Thymus (tissue), 11 donors: Measurements from ENCODE around the gene EEF1A1. TPM values are rescaled to one million over a fixed set of nuclear protein-coding genes. Genes with fewer than 3 reads are reported as not detected.
"Not testable (repeated sequence)": the region's sequence is repeated elsewhere in the genome, so short reads cannot be mapped to it uniquely, and the experiment has no call there.

ENCODE experiments used
- DNase-seq, 9 donors: peaks; one replicate each; pipeline ENCODE4 v3.0.0-alpha.2; 2013; ENCODE audit warnings: low spot score in 9 of 9, low read depth in 6 of 9, missing footprints in 1 of 9
- H3K27ac ChIP-seq, 2 donors: one replicate each; pipeline ENCODE4 v1.5.1; 2013; ENCODE audit warnings: control low read depth in 1 of 2, low read depth in 1 of 2, low read length in 1 of 2, mild to moderate bottlenecking in 1 of 2, moderate library complexity in 1 of 2
- H3K27me3 ChIP-seq, 2 donors: one replicate each; pipeline ENCODE4 v1.5.1; 2013; ENCODE audit warnings: low read length in 1 of 2; ENCODE audit not compliant: control insufficient read depth in 2 of 2, insufficient read depth in 1 of 2
- H3K36me3 ChIP-seq, 2 donors: one replicate each; pipeline ENCODE4 v1.5.1; 2013; ENCODE audit warnings: low read length in 1 of 2, mild to moderate bottlenecking in 1 of 2, moderate library complexity in 1 of 2; ENCODE audit not compliant: control insufficient read depth in 2 of 2, insufficient read depth in 2 of 2
- H3K4me1 ChIP-seq, 2 donors: one replicate each; pipeline ENCODE4 v1.5.1; 2013; ENCODE audit warnings: low read length in 2 of 2; ENCODE audit not compliant: control insufficient read depth in 2 of 2, insufficient read depth in 2 of 2
- H3K4me3 ChIP-seq, 2 donors: one replicate each; pipeline ENCODE4 v1.5.1; 2013; ENCODE audit warnings: low read length in 2 of 2, control low read depth in 1 of 2, mild to moderate bottlenecking in 1 of 2
- H3K9me3 ChIP-seq, 2 donors: one replicate each; pipeline ENCODE4 v1.5.1; 2013; ENCODE audit warnings: low read length in 1 of 2, mild to moderate bottlenecking in 1 of 2; ENCODE audit not compliant: control insufficient read depth in 2 of 2, insufficient read depth in 1 of 2
- WGBS: extraction: QIAGEN DNeasy Blood & Tissue Kit; methylation state at CpG from one replicate; pipeline ENCODE4 v1.1.7; 2013; 5-methylcytosine and 5-hydroxymethylcytosine counted together
- polyA plus RNA-seq: library from polyadenylated mRNA; stranded (reverse); fragments of 200-250 nt; gene quantifications from one replicate; pipeline ENCODE4 v1.2.3, GENCODE V29; 2013
- total RNA-seq: library from RNA; stranded (reverse); fragments of 120-200 nt; gene quantifications from one replicate; pipeline ENCODE4 v1.2.4, GENCODE V29; 2013
- donor health status: healthy.

Gene EEF1A1
- total and polyA plus RNA-seq, 2 donors, result 12,119 to 18,464 TPM

DNA sequence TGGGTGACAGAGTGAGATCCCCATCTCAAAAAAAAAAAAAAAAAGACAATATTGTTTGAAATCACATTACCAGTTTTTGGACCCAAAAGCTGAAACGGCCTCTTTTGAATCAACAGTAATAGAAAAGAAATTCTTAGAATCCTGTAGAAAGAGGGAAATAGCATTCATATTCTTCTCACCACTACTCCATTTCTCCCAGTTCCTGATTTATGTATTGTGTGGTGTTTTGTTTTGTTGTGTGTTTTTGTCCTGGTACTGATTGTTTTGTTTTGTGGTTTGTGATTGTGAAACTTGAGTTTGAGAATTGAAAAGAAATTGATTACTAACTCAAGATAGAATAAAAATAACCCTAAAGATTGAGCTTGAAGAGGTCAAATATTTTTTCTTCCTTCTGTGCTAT, 26.2 kb upstream of the EEF1A1 start:
- 98% methylated on average over 1 of the region's 1 CpG for WGBS

DNA sequence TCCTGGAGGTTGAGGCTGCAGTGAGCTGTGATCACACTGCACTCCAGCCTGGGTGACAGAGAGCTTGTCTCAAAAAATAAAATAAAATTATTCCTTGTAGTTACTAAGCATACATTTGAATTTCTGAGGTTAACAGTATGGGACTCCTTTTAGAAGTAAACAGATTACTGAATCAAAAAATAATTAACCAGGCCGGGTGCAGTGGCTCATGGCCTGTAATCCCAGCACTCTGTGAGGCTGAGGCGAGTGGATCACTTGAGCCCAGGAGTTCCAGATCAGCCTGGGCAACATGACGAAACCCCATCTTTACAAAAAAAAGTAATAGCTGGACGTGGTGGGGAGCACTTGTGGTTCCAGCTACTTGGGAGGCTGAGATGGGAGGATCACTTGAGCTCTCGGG, 22.1 kb upstream of the EEF1A1 start:
- DNase-seq, result no peak
- no peaks in the 10 kb centered on the region for H3K9me3 ChIP-seq

More for the DNA sequence above, 26.2 kb upstream of the EEF1A1 start:
- Histone ChIP-seq H3K36me3 (no peaks in the 10 kb centered on the region), H3K27ac (no peak overlapping the region), H3K9me3 (no peaks in the 10 kb centered on the region), H3K27me3 (no peaks in the 10 kb centered on the region), H3K4me3 (no peak overlapping the region), H3K4me1 (no peaks in the 10 kb centered on the region)
- no peak for DNase-seq

DNA sequence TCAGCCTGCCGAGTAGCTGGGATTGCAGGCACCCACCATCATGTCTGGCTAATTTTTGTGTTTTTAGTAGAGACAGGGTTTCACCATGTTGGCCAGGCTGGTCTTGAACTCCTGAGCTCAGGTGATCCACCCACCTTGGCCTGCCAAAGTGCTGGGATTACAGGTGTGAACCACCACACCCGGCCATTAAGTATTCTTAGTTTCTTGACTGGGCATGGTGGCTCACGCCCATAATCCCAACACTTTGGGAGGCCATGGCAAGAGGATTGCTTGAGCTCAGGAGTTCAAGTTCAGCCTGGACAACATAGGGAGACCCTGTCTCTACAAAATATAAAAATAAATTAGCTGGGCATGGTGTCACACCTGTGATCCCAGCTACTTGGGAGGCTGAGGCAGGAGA, 21.6 kb upstream of the EEF1A1 start:
- not testable (repeated sequence) for H3K27ac ChIP-seq, H3K4me3 ChIP-seq, DNase-seq, H3K4me1 ChIP-seq, H3K27me3 ChIP-seq, H3K9me3 ChIP-seq, H3K36me3 ChIP-seq
- WGBS, result 98% methylated on average over 3 of the region's 3 CpGs

More for the DNA sequence above, 22.1 kb upstream of the EEF1A1 start:
- WGBS, result 95% methylated on average over 5 of the region's 5 CpGs
- Histone ChIP-seq H3K4me1 (no peaks in the 10 kb centered on the region), H3K27me3 (no peaks in the 10 kb centered on the region), H3K4me3 (no peak overlapping the region), H3K36me3 (no peaks in the 10 kb centered on the region), H3K27ac (no peak overlapping the region)

DNA sequence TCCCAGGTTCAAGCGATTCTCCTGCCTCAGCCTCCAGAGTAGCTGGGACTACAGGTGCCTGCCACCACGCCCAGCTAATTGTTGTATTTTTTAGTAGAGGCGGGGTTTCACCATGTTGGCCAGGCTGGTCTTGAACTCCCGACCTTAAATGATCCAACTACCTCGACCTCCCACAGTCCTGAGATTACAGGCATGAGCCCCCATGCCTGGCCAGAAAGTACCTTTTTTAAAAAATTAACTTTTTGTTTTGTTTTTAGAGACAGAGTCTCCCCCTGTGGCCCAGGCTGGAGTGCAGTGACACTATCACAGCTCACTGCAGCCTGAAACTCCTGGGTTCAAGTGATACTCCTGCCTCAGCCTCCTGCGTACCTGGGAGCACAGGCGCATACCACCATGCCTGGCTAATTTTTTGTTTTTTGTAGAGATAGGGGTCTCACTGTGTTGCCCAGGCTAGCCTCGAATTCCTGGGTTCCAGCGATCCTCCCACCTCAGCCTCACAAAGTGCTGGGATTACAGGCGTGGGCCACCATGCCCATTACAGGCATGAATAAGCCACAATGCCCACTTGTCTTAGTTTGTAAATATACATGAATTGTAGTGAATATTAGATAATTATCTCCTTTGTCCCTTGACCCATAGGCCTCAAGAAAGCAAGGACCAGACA, 17.4 kb upstream of the EEF1A1 start:
- Histone ChIP-seq H3K4me1 (no peaks in the 10 kb centered on the region), H3K4me3 (no peak overlapping the region), H3K27ac (no peak overlapping the region), H3K36me3 (no peaks in the 10 kb centered on the region), H3K9me3 (no peaks in the 10 kb centered on the region), H3K27me3 (no peaks in the 10 kb centered on the region)
- 97% methylated on average over 10 of the region's 10 CpGs for WGBS
- DNase-seq, result no peak

DNA sequence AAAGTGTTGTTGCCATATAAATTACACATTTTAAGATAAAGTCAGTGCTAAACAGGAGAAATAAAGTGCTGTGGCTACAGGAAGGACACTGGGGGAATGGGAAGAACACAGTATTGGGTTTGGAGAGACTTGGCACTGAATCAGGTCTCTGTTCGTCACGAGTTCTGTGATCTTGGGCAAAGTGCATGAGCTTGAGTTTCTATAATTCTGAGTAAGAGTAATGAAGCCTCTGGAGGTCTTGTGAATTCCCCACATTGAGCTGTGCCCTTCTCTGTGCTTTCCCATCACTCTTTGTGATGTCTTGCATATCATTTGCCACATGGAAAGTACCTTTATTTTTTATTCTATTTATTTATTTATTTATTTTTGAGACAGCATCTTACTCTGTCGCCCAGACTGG, 16.8 kb upstream of the EEF1A1 start:
- Histone ChIP-seq H3K4me1 (no peaks in the 10 kb centered on the region), H3K9me3 (no peaks in the 10 kb centered on the region), H3K27ac (no peak overlapping the region), H3K36me3 (no peaks in the 10 kb centered on the region), H3K27me3 (no peaks in the 10 kb centered on the region), H3K4me3 (no peak overlapping the region)
- 94% methylated on average over 3 of the region's 3 CpGs for WGBS
- no peak for DNase-seq

DNA sequence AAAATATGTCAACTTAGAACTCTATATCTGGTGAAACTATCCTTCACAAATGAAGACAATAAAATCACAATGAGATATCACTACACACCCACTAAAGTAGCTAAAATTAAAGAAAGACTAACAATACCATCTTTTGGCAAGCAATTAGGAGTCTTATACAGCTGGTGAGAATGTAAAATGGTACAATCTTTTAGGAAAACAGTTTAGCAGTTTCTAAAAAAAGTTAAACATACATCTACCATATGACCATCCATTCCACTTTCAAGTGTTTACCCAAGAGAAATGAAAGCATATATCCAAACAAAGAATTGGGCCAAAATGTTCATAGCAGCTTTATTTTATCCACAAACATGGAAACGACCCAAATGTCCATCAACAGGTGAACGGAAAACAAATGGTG, 13.8 kb upstream of the EEF1A1 start:
- Histone ChIP-seq H3K36me3 (no peaks in the 10 kb centered on the region), H3K27me3 (no peaks in the 10 kb centered on the region), H3K27ac (no peak overlapping the region), H3K4me1 (no peaks in the 10 kb centered on the region), H3K9me3 (no peaks in the 10 kb centered on the region), H3K4me3 (no peak overlapping the region)
- WGBS, result 95% methylated on average over 2 of the region's 2 CpGs
- DNase-seq, result no peak

DNA sequence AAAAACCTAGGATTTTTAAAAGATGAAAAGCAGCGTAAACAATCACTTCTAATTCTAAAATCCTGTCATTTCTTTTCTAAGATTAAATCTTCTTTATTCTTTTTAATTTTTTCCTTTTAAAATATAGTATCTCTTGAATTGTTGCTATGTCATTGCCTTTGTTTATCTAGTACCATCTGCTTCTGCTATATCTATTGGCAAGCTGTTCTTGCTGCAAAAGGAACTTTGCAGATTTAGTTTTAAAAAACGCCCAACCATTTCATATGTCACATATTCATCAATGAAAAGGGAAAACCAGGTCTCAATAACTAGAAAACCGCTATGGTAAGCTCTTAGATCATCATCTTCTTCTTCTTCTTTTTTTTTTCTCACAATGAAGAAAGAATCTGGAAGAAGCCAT, 11.5 kb upstream of the EEF1A1 start:
- Histone ChIP-seq H3K27ac (no peak overlapping the region), H3K27me3 (peaks cover 0 to 3% of the 10 kb centered on the region in 2 donors), H3K4me3 (no peak overlapping the region), H3K4me1 (no peaks in the 10 kb centered on the region), H3K9me3 (no peaks in the 10 kb centered on the region), H3K36me3 (no peaks in the 10 kb centered on the region)
- 97% methylated on average over 3 of the region's 3 CpGs for WGBS
- DNase-seq, result no peak

DNA sequence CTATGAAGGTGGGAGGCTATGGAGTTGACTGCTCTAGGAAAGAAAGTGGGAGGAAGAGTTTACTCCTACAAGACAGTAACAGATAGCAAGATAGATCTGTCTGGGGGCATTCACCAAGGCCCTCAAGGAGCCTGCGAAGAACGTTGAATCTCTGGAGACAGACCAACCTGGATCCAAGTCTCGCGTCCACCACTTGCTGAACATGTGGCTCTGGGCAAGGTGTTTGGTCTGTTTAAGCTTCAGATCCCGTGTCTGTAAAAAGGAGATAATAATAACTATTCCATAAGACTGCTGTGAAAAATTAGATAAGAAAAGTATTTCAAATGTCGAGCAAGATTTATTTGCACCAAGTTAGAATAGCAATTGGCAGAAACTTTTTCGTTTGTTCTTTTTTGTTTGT, 8.1 kb upstream of the EEF1A1 start:
- Histone ChIP-seq H3K9me3 (no peaks in the 10 kb centered on the region), H3K27ac (no peak overlapping the region), H3K4me3 (no peak overlapping the region), H3K36me3 (no peaks in the 10 kb centered on the region), H3K27me3 (peaks cover 0 to 3% of the 10 kb centered on the region in 2 donors), H3K4me1 (no peaks in the 10 kb centered on the region)
- 86% methylated on average over 7 of the region's 7 CpGs for WGBS
- no peak for DNase-seq

DNA sequence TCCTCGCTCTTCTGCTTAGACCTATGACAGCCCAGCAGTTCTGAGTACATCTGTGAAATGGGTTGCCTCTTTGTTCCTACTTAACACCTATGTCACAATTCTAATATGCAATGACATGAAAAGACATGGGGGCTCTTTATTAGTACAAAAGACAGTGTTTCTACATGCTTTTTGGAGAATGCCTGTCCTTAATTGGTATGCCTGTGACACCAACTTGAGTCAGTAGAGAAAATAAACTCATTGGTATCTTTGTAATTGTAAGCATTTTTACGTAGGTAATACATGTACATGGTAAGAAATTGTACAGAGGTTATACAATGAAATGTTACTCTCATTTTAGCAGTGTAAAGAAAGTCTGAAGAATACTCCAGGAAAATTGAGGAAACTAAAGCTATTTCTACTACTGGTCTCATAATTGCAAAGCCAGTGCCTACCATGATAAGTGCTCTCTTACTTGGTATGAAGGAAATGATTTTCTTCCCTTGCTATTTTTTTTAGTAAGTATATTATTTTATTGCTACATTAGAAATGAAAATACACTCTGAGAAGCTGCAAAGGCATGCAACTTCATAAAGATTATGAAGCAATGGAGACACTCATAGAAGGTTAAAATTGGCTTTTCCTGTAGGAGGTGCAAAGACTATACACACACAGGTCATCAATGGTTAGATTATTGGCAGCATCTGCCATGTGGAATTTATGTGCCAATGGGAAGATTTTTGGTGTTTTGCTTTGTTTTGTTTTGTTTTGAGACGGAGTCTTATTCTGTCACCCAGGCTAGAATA, 4.9 kb upstream of the EEF1A1 start:
- Histone ChIP-seq H3K36me3 (peaks cover 0 to 1% of the 10 kb centered on the region in 2 donors), H3K9me3 (no peaks in the 10 kb centered on the region), H3K27ac (no peak overlapping the region), H3K4me1 (peaks cover 11 to 14% of the 10 kb centered on the region in 2 donors), H3K4me3 (no peak overlapping the region), H3K27me3 (peaks cover 0 to 3% of the 10 kb centered on the region in 2 donors)
- WGBS, result 96% methylated on average over 3 of the region's 3 CpGs
- no peak for DNase-seq
